GM19452 (cell line): ENCODE results near the gene PLXDC2.

Experiments used
- ATAC-seq: cut with Tn5 transposase; IDR thresholded peaks from one replicate; pipeline ENCODE4 v1.9.1; 2021; ENCODE audit not compliant: unreplicated experiment

The PLXDC2 gene

GRCh38 chr10:19848226-19848985, 32.2 kb downstream of the PLXDC2 start:
- no peak for ATAC-seq

GRCh38 chr10:19853831-19854230, 37.6 kb downstream of the PLXDC2 start:
- no peak for ATAC-seq

- no peak for ATAC-seq
These were observed 41.6 kb downstream of the PLXDC2 start for GRCh38 chr10:19857876-19858275.

- no peak for ATAC-seq
These were observed 43.9 kb downstream of the PLXDC2 start for GRCh38 chr10:19860107-19860506.

- no peak for ATAC-seq
These were observed 46.7 kb downstream of the PLXDC2 start for GRCh38 chr10:19862811-19863515.

- ATAC-seq: no peak
These were observed 49.4 kb downstream of the PLXDC2 start for GRCh38 chr10:19865676-19866075.

- no peak for ATAC-seq
These were observed 53.1 kb downstream of the PLXDC2 start for GRCh38 chr10:19869370-19869769.

- ATAC-seq: no peak
These were observed 56.5 kb downstream of the PLXDC2 start for GRCh38 chr10:19872504-19873271.

GRCh38 chr10:19874190-19874589, 58.0 kb downstream of the PLXDC2 start:
- no peak for ATAC-seq

GRCh38 chr10:19874791-19875190, 58.6 kb downstream of the PLXDC2 start:
- ATAC-seq: no peak

GRCh38 chr10:19876570-19876969, 60.3 kb downstream of the PLXDC2 start:
- ATAC-seq: no peak

GRCh38 chr10:19877466-19878255, 61.4 kb downstream of the PLXDC2 start:
- ATAC-seq: no peak

GRCh38 chr10:19882621-19883020, 66.4 kb downstream of the PLXDC2 start:
- no peak for ATAC-seq

- no peak for ATAC-seq
These were observed 71.9 kb downstream of the PLXDC2 start for GRCh38 chr10:19888061-19888660.

GRCh38 chr10:19889256-19889655, 73.0 kb downstream of the PLXDC2 start:
- no peak for ATAC-seq

- ATAC-seq: no peak
These were observed 75.2 kb downstream of the PLXDC2 start for GRCh38 chr10:19891429-19891828.

GRCh38 chr10:19892270-19892669, 76.0 kb downstream of the PLXDC2 start:
- ATAC-seq: no peak

- no peak for ATAC-seq
These were observed 76.4 kb downstream of the PLXDC2 start for GRCh38 chr10:19892677-19893076.

GRCh38 chr10:19895500-19895899, 79.3 kb downstream of the PLXDC2 start:
- ATAC-seq: no peak

- no peak for ATAC-seq
These were observed 86.2 kb downstream of the PLXDC2 start for GRCh38 chr10:19902456-19902855.
